C4-2B (cell line): ENCODE results near the gene COTL1.

Source experiments
- H3K27ac ChIP-seq: fragments of 450-650 bp; 2 replicates; pipeline ENCODE4 v1.5.1; 2017
- CTCF ChIP-seq: fragments of 450-650 bp; conservative IDR thresholded peaks from 2 replicates; pipeline ENCODE4 v1.5.1; 2017; ENCODE audit warnings: mild to moderate bottlenecking
- ZFX ChIP-seq: fragments of 450-650 bp; IDR thresholded peaks from 2 replicates; pipeline ENCODE4 v1.6.1; 2017

The COTL1 gene

DNA sequence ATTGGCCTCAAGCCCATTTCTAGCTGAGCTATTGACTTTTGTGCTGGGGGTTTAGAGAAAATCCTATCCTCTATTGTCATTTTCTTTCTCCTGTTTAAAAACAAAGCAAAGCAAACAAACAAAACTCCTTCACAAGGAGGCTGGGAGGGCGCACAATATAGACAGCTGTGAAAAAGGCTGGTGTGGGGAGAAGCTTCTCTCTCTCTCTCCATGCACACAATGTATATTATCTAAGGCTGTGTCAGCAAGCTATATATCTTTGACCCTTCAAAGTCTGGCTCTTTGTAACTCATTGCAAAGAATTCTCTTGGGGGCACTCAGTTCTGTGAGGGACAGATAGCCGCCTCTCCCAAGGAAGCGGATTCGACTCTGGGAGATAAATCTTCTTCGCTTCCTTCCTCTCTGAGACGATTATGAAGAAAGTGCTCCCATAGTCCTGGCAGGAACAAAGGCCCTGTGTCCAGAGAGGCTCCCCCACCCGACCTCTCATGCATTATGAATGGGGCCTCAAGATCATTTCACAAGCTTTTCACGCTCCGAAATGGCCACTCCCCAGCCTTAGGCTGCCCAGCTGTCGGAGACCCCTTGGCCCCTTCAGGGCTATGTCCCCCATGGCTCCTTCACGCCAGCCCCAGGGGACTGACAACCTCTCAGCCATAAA lies 80.3 kb downstream of the COTL1 start:
- H3K27ac ChIP-seq, result no peak overlapping the region
- TF ChIP-seq ZFX (no peak), CTCF (no peak)

DNA sequence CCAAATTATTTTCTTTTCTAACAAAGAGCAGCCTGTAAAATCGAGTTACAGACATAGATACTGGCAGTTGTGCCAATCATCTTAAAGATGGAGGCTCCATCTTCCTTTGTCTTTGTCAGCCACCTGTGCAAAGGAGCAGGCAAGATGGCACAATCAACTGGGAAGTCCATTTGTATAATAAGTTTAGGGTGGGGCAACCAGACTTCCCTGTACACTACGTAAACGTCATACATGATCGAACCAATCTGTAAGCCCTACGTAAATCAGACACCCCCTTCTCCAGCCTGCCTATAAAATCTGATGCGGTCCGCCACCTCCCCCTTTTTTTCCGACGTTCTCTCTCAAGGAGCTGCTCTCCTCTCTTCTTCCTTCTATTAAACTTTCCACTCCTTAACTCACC lies 82.0 kb downstream of the COTL1 start:
- TF ChIP-seq ZFX (no peak), CTCF (no peak)
- no peak overlapping the region for H3K27ac ChIP-seq

GRCh38 chr16:84535408-84535807 lies 82.5 kb downstream of the COTL1 start:
- H3K27ac ChIP-seq, result no peak overlapping the region
- TF ChIP-seq CTCF (no peak), ZFX (no peak)

DNA sequence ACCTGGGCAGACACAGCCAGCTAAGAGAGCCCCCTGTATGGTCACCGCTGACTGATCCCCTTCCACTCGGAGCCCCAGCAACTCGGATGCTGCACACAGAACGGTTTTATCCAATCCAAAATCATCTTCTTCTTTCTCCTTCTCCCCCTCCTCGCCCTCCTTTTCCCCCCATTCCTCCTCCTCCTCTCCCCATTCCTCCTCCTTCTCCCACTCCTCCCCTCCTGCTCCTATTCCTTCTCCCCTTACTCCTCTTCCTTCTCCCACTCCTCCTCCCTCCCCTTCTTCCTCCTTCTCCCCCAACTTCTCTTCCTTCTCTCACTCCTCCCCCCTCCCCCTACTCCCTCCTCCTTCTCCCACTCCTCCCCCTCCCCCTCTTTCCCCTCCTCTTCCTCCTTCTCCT lies 83.1 kb downstream of the COTL1 start:
- no peak overlapping the region for H3K27ac ChIP-seq
- TF ChIP-seq ZFX (no peak), CTCF (no peak)

GRCh38 chr16:84532855-84533486 lies 84.9 kb downstream of the COTL1 start:
- TF ChIP-seq CTCF, result no peak
- no peak for TF ChIP-seq ZFX
- H3K27ac ChIP-seq, result no peak overlapping the region

- H3K27ac ChIP-seq, result no peak overlapping the region
- TF ChIP-seq ZFX, result no peak
- no peak for TF ChIP-seq CTCF
Measured at GRCh38 chr16:84532291-84532724, 85.6 kb downstream of the COTL1 start.

DNA sequence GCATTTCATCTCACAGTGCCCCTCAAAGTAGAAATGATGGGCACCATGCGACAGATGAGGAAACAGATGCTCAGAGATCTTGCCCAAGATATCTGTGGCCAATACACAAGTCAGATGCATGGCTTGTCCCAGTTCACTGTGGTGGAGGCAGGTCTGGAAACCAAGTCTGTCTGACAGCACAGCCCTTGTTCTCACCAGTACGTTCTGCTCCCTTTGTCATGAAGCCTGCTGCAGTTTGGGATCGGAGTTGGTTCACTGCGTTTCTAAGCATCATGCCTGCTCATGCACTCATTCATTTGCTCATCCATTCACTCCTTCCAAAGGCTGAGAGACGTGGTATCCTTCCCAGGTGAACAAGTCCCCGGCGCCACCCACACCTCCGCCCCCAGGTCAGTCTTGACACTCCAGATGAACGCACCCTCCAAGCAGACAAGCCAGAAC lies 86.2 kb downstream of the COTL1 start:
- H3K27ac ChIP-seq, result no peak overlapping the region
- TF ChIP-seq ZFX (no peak), CTCF (no peak)
